Heart left ventricle (tissue), 16 donors: ENCODE results near the gene KCNC1. TPM values are rescaled to one million over a fixed set of nuclear protein-coding genes. Genes with fewer than 3 reads are reported as not detected.
A peak's percentile ranks its signal among the peaks of the same experiment; 100 is the strongest.

Experiments
- ATAC-seq, 4 donors: fragments of 200-7000 bp; cut with Tn5 transposase; one replicate each; pipeline ENCODE4 v1.9.1; 2020 to 2022; ENCODE audit warnings: moderate library complexity in 4 of 4, mild to moderate bottlenecking in 3 of 4, moderate number of reproducible peaks in 1 of 4
- DNase-seq, 5 donors: peaks; one replicate each; pipeline ENCODE4 v3.0.0-alpha.2; 2020
- H3K27ac ChIP-seq, 12 donors: fragments of 200-600 bp; sonication (generic) in 4 of 12; one replicate each; pipeline versions ENCODE4 v1.5.0 to v1.8.0; 2016 to 2022; ENCODE audit warnings: mild to moderate bottlenecking in 2 of 12
- H3K27me3 ChIP-seq, 9 donors: fragments of 200-600 bp; sonication (generic) in 2 of 9; one replicate each; pipeline versions ENCODE4 v1.5.1 to v1.8.0; 2016 to 2022; ENCODE audit warnings: mild to moderate bottlenecking in 3 of 9
- H3K36me3 ChIP-seq, 9 donors: fragments of 200-600 bp; sonication (generic) in 2 of 9; one replicate each; pipeline versions ENCODE4 v1.5.0 to v1.8.0; 2018 to 2022; ENCODE audit warnings: mild to moderate bottlenecking in 2 of 9
- H3K4me1 ChIP-seq, 12 donors: fragments of 200-600 bp; sonication (generic) in 4 of 12; one replicate each; pipeline versions ENCODE4 v1.5.0 to v1.8.0; 2016 to 2022; ENCODE audit warnings: mild to moderate bottlenecking in 3 of 12
- H3K4me3 ChIP-seq, 12 donors: fragments of 200-600 bp; sonication (generic) in 4 of 12; one replicate each; pipeline versions ENCODE4 v1.5.0 to v1.8.0; 2017 to 2022; ENCODE audit warnings: mild to moderate bottlenecking in 9 of 12, moderate library complexity in 4 of 12
- H3K9me3 ChIP-seq, 12 donors: fragments of 200-600 bp; sonication (generic) in 4 of 12; one replicate each; pipeline versions ENCODE4 v1.5.0 to v1.8.0; 2016 to 2022; ENCODE audit warnings: mild to moderate bottlenecking in 1 of 12
- POLR2A ChIP-seq, 2 donors: fragments of 450-650 bp; IDR thresholded peaks; one replicate each; pipeline ENCODE4 v1.6.1; 2017; ENCODE audit warnings: antibody characterized with exemption in 2 of 2, mild to moderate bottlenecking in 2 of 2, moderate library complexity in 2 of 2
- WGBS, 4 donors: extraction: QIAGEN DNeasy Blood & Tissue Kit in 2 of 4; methylation state at CpG; one replicate each; pipeline versions ENCODE4 v1.1.5 to v1.1.7; 2013 to 2018; 5-methylcytosine and 5-hydroxymethylcytosine counted together
- intact Hi-C, 10 donors: fragments of 100-400 bp; cut with DNase I; formaldehyde crosslinking; loops; one replicate each; pipeline versions ENCODE4 v1.11.1 to v1.14.2; 2022
- polyA plus RNA-seq, 2 donors: library from polyadenylated mRNA; stranded (reverse); fragments of 200-250 nt; gene quantifications; one replicate each; pipeline ENCODE4 v1.2.3, GENCODE V29; 2013
- total RNA-seq, 9 donors: library from RNA; depleted of rRNA in 2 of 9; stranded (reverse); fragments of >200 nt in 2 of 9; fragmentation: NEBNext Ultra II Directional in 3 of 9; extraction: Animal tissue kit (Norgen Biotek cat#: 25700) in 3 of 9; gene quantifications; one replicate each; pipeline versions ENCODE4 v1.1.0 to v1.2.4, GENCODE V29; 2016 to 2023
- TF ChIP-seq, protein P1 (sequence below), 12 donors: fragments of 200-600 bp; sonication (generic) in 4 of 12; IDR thresholded peaks; one replicate each; pipeline versions ENCODE4 v1.5.0 to v1.8.0; 2018 to 2022; ENCODE audit warnings: antibody characterized with exemption in 12 of 12, mild to moderate bottlenecking in 5 of 12
- donor health status: ischemic (EF 13 %, LVEDD 7.1; RV severe dilation, severe dysfunction).
- donor health status: healthy with polysubstance abuse.
- donor health status: DM: no; HTN: yes; CAD: no.
- donor health status: DM: no; HTN: no; CAD: no.
- donor health status: ischemic (EF 25% LVEDD 6.9; RV normal size, moderate dysfunction).
- donor health status: ischemic (EF 25% LVEDD 5.7; RV mildly dilated, moderate dysfunction).
- donor health status: healthy.
- donor health status: DM: yes; HTN: yes; CAD: no.
- donor health status: ischemic (EF 35%, LVEDD 5.7; RV mildly dilated, moderate dysfunction).
- donor health status: nonischemic (EF 11% LVEDD 7.7; RV severe dilation, severe dysfunction).
- donor health status: DM: yes; HTN: yes; CAD: no.
- donor health status: PGD.
- donor health status: ischemic (EF 29% LVEDD 5.4; RV normal size, mild dysfunction).
- donor health status: nonischemic (EF 23%, LVEDD 6.1; RV moderate dilation, normal function).

Gene KCNC1
- total and polyA plus RNA-seq, 11 donors, result 0.02 to 0.25 (median 0.05) TPM; not detected in 8

GRCh38 chr11:17718510-17718962 is 16.0 kb upstream of the KCNC1 start:
- intact Hi-C loops, result loop anchor here in 1 of 10 donors (5.0 kb wide), 1 partner anchor 116 kb away; no protein-coding TSS in a partner anchor
- no peak for DNase-seq

DNA sequence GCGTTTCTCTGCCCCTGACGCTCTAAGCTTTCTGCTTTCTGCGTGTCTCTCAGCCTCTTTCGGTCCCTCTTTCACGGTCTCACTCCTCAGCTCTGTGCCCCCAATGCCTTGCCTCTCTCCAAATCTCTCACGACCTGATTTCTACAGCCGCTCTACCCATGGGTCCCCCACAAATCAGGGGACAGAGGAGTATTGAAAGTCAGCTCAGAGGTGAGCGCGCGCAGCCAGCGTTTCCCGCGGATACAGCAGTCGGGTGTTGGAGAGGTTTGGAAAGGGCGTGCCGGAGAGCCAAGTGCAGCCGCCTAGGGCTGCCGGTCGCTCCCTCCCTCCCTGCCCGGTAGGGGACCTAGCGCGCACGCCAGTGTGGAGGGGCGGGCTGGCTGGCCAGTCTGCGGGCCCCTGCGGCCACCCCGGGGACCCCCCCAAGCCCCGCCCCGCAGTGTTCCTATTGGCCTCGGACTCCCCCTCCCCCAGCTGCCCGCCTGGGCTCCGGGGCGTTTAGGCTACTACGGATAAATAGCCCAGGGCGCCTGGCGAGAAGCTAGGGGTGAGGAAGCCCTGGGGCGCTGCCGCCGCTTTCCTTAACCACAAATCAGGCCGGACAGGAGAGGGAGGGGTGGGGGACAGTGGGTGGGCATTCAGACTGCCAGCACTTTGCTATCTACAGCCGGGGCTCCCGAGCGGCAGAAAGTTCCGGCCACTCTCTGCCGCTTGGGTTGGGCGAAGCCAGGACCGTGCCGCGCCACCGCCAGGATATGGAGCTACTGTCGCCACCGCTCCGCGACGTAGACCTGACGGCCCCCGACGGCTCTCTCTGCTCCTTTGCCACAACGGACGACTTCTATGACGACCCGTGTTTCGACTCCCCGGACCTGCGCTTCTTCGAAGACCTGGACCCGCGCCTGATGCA is 15.3 kb upstream of the KCNC1 start, which contains the start of gene MYOD1:
Gene MYOD1, plus strand, starts transcription at position 544 of the 910 bp plus-strand sequence. Its CDS starts 212 bp downstream, at position 756.
- peaks cover 22 to 78% (median 37%) of the 10 kb centered on the region in 9 donors for H3K27me3 ChIP-seq
- peak within 1 kb of the TSS in 8 of 12 donors; percentile 2 to 39 (median 4) for H3K4me3 ChIP-seq
- peaks cover 0 to 37% (median 10%) of the 10 kb centered on the region in 12 donors for H3K4me1 ChIP-seq
- no peak within 1 kb of the TSS for H3K27ac ChIP-seq
- no peaks in the 10 kb centered on the region for H3K9me3 ChIP-seq
- ATAC-seq, result peak in 2 of 4 donors; percentile 45 to 50
- WGBS, 4 donors, result 3 to 4% (median 4%) methylated on average over 38 to 68 of the region's 68 CpGs
- DNase-seq, result no peak
- intact Hi-C loops, result loop anchor here in 1 of 10 donors (5.0 kb wide), 1 partner anchor 117 kb away; no protein-coding TSS in a partner anchor
- no peak for TF ChIP-seq POLR2A (IDR thresholded peaks at IDR 0.05)
- TF ChIP-seq, protein P1, sequence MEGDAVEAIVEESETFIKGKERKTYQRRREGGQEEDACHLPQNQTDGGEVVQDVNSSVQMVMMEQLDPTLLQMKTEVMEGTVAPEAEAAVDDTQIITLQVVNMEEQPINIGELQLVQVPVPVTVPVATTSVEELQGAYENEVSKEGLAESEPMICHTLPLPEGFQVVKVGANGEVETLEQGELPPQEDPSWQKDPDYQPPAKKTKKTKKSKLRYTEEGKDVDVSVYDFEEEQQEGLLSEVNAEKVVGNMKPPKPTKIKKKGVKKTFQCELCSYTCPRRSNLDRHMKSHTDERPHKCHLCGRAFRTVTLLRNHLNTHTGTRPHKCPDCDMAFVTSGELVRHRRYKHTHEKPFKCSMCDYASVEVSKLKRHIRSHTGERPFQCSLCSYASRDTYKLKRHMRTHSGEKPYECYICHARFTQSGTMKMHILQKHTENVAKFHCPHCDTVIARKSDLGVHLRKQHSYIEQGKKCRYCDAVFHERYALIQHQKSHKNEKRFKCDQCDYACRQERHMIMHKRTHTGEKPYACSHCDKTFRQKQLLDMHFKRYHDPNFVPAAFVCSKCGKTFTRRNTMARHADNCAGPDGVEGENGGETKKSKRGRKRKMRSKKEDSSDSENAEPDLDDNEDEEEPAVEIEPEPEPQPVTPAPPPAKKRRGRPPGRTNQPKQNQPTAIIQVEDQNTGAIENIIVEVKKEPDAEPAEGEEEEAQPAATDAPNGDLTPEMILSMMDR (IDR thresholded peaks at IDR 0.05), result no peak
- H3K36me3 ChIP-seq, result no peaks in the 10 kb centered on the region

More at GRCh38 chr11:17718510-17718962, 16.0 kb upstream of the KCNC1 start:
- H3K4me3 ChIP-seq, result no peak overlapping the region
- no peak overlapping the region for H3K27ac ChIP-seq
- no peaks in the 10 kb centered on the region for H3K36me3 ChIP-seq
- WGBS, 4 donors, result 18 to 37% (median 27%) methylated on average over 13 to 16 of the region's 16 CpGs
- peaks cover 0 to 42% (median 10%) of the 10 kb centered on the region in 12 donors for H3K4me1 ChIP-seq
- H3K27me3 ChIP-seq, result peaks cover 22 to 78% (median 37%) of the 10 kb centered on the region in 9 donors
- no peaks in the 10 kb centered on the region for H3K9me3 ChIP-seq
- no peak for ATAC-seq
- TF ChIP-seq, protein P1 (IDR thresholded peaks at IDR 0.05), result no peak
- TF ChIP-seq POLR2A (IDR thresholded peaks at IDR 0.05), result no peak

GRCh38 chr11:17719938-17720795 is 14.4 kb upstream of the KCNC1 start:
- Histone ChIP-seq H3K36me3 (no peaks in the 10 kb centered on the region), H3K4me1 (peaks cover 0 to 33% (median 10%) of the 10 kb centered on the region in 12 donors), H3K9me3 (no peaks in the 10 kb centered on the region), H3K27me3 (peaks cover 22 to 79% (median 37%) of the 10 kb centered on the region in 9 donors), H3K4me3 (peak overlapping the region in 2 of 12 donors; percentile 2 to 4), H3K27ac (no peak overlapping the region)
- DNase-seq, result no peak
- TF ChIP-seq, protein P1 (IDR thresholded peaks at IDR 0.05), result peak in 9 of 12 donors; percentile 5 to 41 (median 21)
- TF ChIP-seq POLR2A (IDR thresholded peaks at IDR 0.05), result no peak
- 3 to 5% (median 3%) methylated on average over 42 to 85 of the region's 85 CpGs for WGBS, 4 donors
- intact Hi-C loops, result loop anchor here in 8 of 10 donors (1.0 to 5.0 kb wide), 4 partner anchors 118 to 123 kb away; no protein-coding TSS in a partner anchor
- ATAC-seq, result peak in 1 of 4 donors; percentile 61
